Activated naive CD8-positive, alpha-beta T cell treated with anti-CD3 and anti-CD28 coated beads, Interleukin-2, amount 50 U/mL, for 16 hours (primary cell): ENCODE data around the gene SMC4.

Source experiments
- DNase-seq: peaks from one replicate; pipeline ENCODE4 v3.0.0-alpha.2; 2020; ENCODE audit warnings: low read depth, low spot score

The SMC4 gene

GRCh38 chr3:160475884-160476283 is 76.4 kb downstream of the SMC4 start:
- no peak for DNase-seq

- DNase-seq: no peak
These were observed 78.3 kb downstream of the SMC4 start for GRCh38 chr3:160477750-160478149.

GRCh38 chr3:160478338-160478737 is 78.9 kb downstream of the SMC4 start:
- no peak for DNase-seq

- no peak for DNase-seq
These were observed 79.9 kb downstream of the SMC4 start for GRCh38 chr3:160479376-160479775.

GRCh38 chr3:160480931-160481330 is 81.5 kb downstream of the SMC4 start:
- no peak for DNase-seq

GRCh38 chr3:160481856-160482255 is 82.4 kb downstream of the SMC4 start:
- DNase-seq: no peak

GRCh38 chr3:160482796-160483195 is 83.3 kb downstream of the SMC4 start:
- no peak for DNase-seq
